Karpas-422 (cell line): ENCODE results near the gene SETDB1. TPM values are rescaled to one million over a fixed set of nuclear protein-coding genes. Genes with fewer than 3 reads are reported as not detected.
A peak's percentile ranks its signal among the peaks of the same experiment; 100 is the strongest.

Experiments
- DNase-seq: peaks from one replicate; pipeline ENCODE4 v3.0.0-alpha.2; 2015
- H2AFZ ChIP-seq: fragments of 200-600 bp; sonication (generic); 2 replicates; pipeline ENCODE4 v1.6.1; 2014; ENCODE audit warnings: antibody characterized with exemption, low read length, mixed read lengths
- H3K27ac ChIP-seq: fragments of 200-600 bp; sonication (generic); 2 replicates; pipeline ENCODE4 v1.5.1; 2014; ENCODE audit warnings: mild to moderate bottlenecking, low read length, moderate library complexity
- H3K27me3 ChIP-seq: fragments of 200-600 bp; sonication (generic); 2 replicates; pipeline ENCODE4 v1.6.1; 2014; ENCODE audit warnings: low read length, mixed read lengths
- H3K36me3 ChIP-seq: fragments of 200-600 bp; sonication (generic); 2 replicates; pipeline ENCODE4 v1.6.1; 2014; ENCODE audit warnings: low read length, mixed read lengths; ENCODE audit not compliant: insufficient read depth
- H3K4me1 ChIP-seq: fragments of 200-600 bp; sonication (generic); 2 replicates; pipeline ENCODE4 v1.6.1; 2014; ENCODE audit warnings: mild to moderate bottlenecking, low read length, mixed read lengths
- H3K4me2 ChIP-seq: fragments of 200-600 bp; sonication (generic); 2 replicates; pipeline ENCODE4 v1.6.1; 2014; ENCODE audit warnings: low read length, low read depth, mild to moderate bottlenecking; ENCODE audit not compliant: poor library complexity, severe bottlenecking
- H3K4me3 ChIP-seq: fragments of 200-600 bp; sonication (generic); 2 replicates; pipeline ENCODE4 v1.5.1; 2014; ENCODE audit warnings: mild to moderate bottlenecking, antibody characterized with exemption, low read length, mixed read lengths
- H3K79me2 ChIP-seq: fragments of 200-600 bp; sonication (generic); 2 replicates; pipeline ENCODE4 v1.6.1; 2014; ENCODE audit warnings: mild to moderate bottlenecking, low read length, mixed read lengths
- H3K9ac ChIP-seq: fragments of 200-600 bp; sonication (generic); 2 replicates; pipeline ENCODE4 v1.6.0; 2014; ENCODE audit warnings: low read length
- H3K9me2 ChIP-seq: fragments of 200-600 bp; sonication (generic), shearing (Covaris generic); replicated peaks from 2 replicates; pipeline ENCODE4 v1.6.0; 2014; ENCODE audit warnings: mild to moderate bottlenecking, low read length, moderate library complexity; ENCODE audit not compliant: insufficient read depth
- H3K9me3 ChIP-seq: fragments of 300-700, 200-600 bp; sonication (generic); 2 replicates; pipeline ENCODE4 v1.6.1; 2014; ENCODE audit warnings: low read length, mixed read lengths
- H4K20me1 ChIP-seq: fragments of 200-600 bp; sonication (generic); 2 replicates; pipeline ENCODE4 v1.6.1; 2014; ENCODE audit warnings: mild to moderate bottlenecking, antibody characterized with exemption, low read length, low read depth; ENCODE audit not compliant: insufficient read depth
- total RNA-seq: library from RNA; depleted of rRNA; stranded (reverse); fragments of >200 nt; shearing (Covaris generic); gene quantifications from 2 replicates; pipeline ENCODE4 v1.2.3, GENCODE V29; 2014; ENCODE audit warnings: low replicate concordance

The SETDB1 gene
- total RNA-seq, 1 experiment from 2014 or later = 60.1 TPM

GRCh38 chr1:150997949-150998348 is 71.8 kb downstream of the SETDB1 start:
- no peaks in the 10 kb centered on the region for H3K9me3 ChIP-seq
- no peak overlapping the region for H3K4me3 ChIP-seq
- H3K4me2 ChIP-seq = no peak overlapping the region
- no peak overlapping the region for H3K27ac ChIP-seq
- no peak overlapping the region for H2AFZ ChIP-seq
- H4K20me1 ChIP-seq = no peaks in the 10 kb centered on the region
- H3K27me3 ChIP-seq = no peaks in the 10 kb centered on the region
- H3K9me2 ChIP-seq = no peaks in the 10 kb centered on the region
- DNase-seq = no peak
- peaks cover under 1% of the 10 kb centered on the region for H3K4me1 ChIP-seq
- H3K36me3 ChIP-seq = no peaks in the 10 kb centered on the region
- H3K79me2 ChIP-seq = no peaks in the 10 kb centered on the region
- H3K9ac ChIP-seq = no peak overlapping the region

GRCh38 chr1:150999051-150999674 is 73.0 kb downstream of the SETDB1 start:
- H4K20me1 ChIP-seq = no peaks in the 10 kb centered on the region
- H3K79me2 ChIP-seq = 0 out of 2 replicates have a peak, but pooled peaks cover 1% of the 10 kb centered on the region
- H3K4me1 ChIP-seq = peaks cover 13% of the 10 kb centered on the region
- DNase-seq = no peak
- H3K9me3 ChIP-seq = no peaks in the 10 kb centered on the region
- H3K9ac ChIP-seq = no peak overlapping the region
- H3K27me3 ChIP-seq = no peaks in the 10 kb centered on the region
- H3K9me2 ChIP-seq = no peaks in the 10 kb centered on the region
- H3K4me3 ChIP-seq = no peak overlapping the region
- H3K4me2 ChIP-seq = no peak overlapping the region
- no peak overlapping the region for H3K27ac ChIP-seq
- no peaks in the 10 kb centered on the region for H3K36me3 ChIP-seq
- H2AFZ ChIP-seq = no peak overlapping the region

GRCh38 chr1:150999926-151000325 is 73.8 kb downstream of the SETDB1 start:
- Histone ChIP-seq H3K79me2 (0 out of 2 replicates have a peak, but pooled peaks cover 4% of the 10 kb centered on the region), H3K36me3 (no peaks in the 10 kb centered on the region), H3K4me2 (no peak overlapping the region), H3K9me2 (no peaks in the 10 kb centered on the region), H3K27ac (no peak overlapping the region), H3K4me1 (peaks cover 18% of the 10 kb centered on the region), H3K9me3 (no peaks in the 10 kb centered on the region), H3K9ac (no peak overlapping the region), H4K20me1 (no peaks in the 10 kb centered on the region), H3K27me3 (no peaks in the 10 kb centered on the region), H3K4me3 (no peak overlapping the region), H2AFZ (no peak overlapping the region)
- DNase-seq = no peak

GRCh38 chr1:151000408-151000807 is 74.2 kb downstream of the SETDB1 start:
- no peaks in the 10 kb centered on the region for H3K9me3 ChIP-seq
- H3K36me3 ChIP-seq = no peaks in the 10 kb centered on the region
- H3K27ac ChIP-seq = no peak overlapping the region
- H2AFZ ChIP-seq = no peak overlapping the region
- H3K27me3 ChIP-seq = no peaks in the 10 kb centered on the region
- no peak for DNase-seq
- no peak overlapping the region for H3K4me3 ChIP-seq
- H3K4me1 ChIP-seq = peaks cover 22% of the 10 kb centered on the region
- H3K4me2 ChIP-seq = no peak overlapping the region
- H3K79me2 ChIP-seq = peaks cover 6% of the 10 kb centered on the region
- no peaks in the 10 kb centered on the region for H4K20me1 ChIP-seq
- no peak overlapping the region for H3K9ac ChIP-seq
- no peaks in the 10 kb centered on the region for H3K9me2 ChIP-seq

GRCh38 chr1:151001602-151002001 is 75.4 kb downstream of the SETDB1 start:
- Histone ChIP-seq H3K36me3 (no peaks in the 10 kb centered on the region), H3K9me2 (no peaks in the 10 kb centered on the region), H3K79me2 (peaks cover 9% of the 10 kb centered on the region), H3K4me1 (peaks cover 32% of the 10 kb centered on the region), H3K4me3 (no peak overlapping the region), H3K4me2 (no peak overlapping the region), H2AFZ (no peak overlapping the region), H3K27ac (no peak overlapping the region), H3K27me3 (no peaks in the 10 kb centered on the region), H3K9ac (no peak overlapping the region), H3K9me3 (no peaks in the 10 kb centered on the region), H4K20me1 (no peaks in the 10 kb centered on the region)
- DNase-seq = no peak

GRCh38 chr1:151002051-151002450 is 75.9 kb downstream of the SETDB1 start:
- Histone ChIP-seq H3K79me2 (peaks cover 9% of the 10 kb centered on the region), H3K36me3 (no peaks in the 10 kb centered on the region), H2AFZ (no peak overlapping the region), H4K20me1 (no peaks in the 10 kb centered on the region), H3K4me3 (no peak overlapping the region), H3K9ac (no peak overlapping the region), H3K27ac (no peak overlapping the region), H3K9me2 (no peaks in the 10 kb centered on the region), H3K9me3 (no peaks in the 10 kb centered on the region), H3K27me3 (no peaks in the 10 kb centered on the region), H3K4me2 (no peak overlapping the region), H3K4me1 (peaks cover 36% of the 10 kb centered on the region)
- no peak for DNase-seq

GRCh38 chr1:151002611-151003010 is 76.4 kb downstream of the SETDB1 start:
- H3K36me3 ChIP-seq = no peaks in the 10 kb centered on the region
- no peak for DNase-seq
- H4K20me1 ChIP-seq = no peaks in the 10 kb centered on the region
- no peak overlapping the region for H3K9ac ChIP-seq
- H3K79me2 ChIP-seq = peaks cover 9% of the 10 kb centered on the region
- no peaks in the 10 kb centered on the region for H3K9me2 ChIP-seq
- peaks cover 39% of the 10 kb centered on the region for H3K4me1 ChIP-seq
- H3K4me2 ChIP-seq = no peak overlapping the region
- H3K27ac ChIP-seq = no peak overlapping the region
- H3K9me3 ChIP-seq = no peaks in the 10 kb centered on the region
- H3K27me3 ChIP-seq = no peaks in the 10 kb centered on the region
- H3K4me3 ChIP-seq = no peak overlapping the region
- H2AFZ ChIP-seq = no peak overlapping the region

GRCh38 chr1:151003180-151003579 is 77.0 kb downstream of the SETDB1 start:
- Histone ChIP-seq H3K36me3 (no peaks in the 10 kb centered on the region), H3K79me2 (peaks cover 9% of the 10 kb centered on the region), H3K9me2 (no peaks in the 10 kb centered on the region), H3K4me2 (peak overlapping the region; percentile 46), H3K4me3 (no peak overlapping the region), H3K9ac (peak overlapping the region; percentile 3; the same call in 1 of the 2 replicates), H3K9me3 (no peaks in the 10 kb centered on the region), H3K27ac (no peak overlapping the region), H2AFZ (no peak overlapping the region), H3K27me3 (no peaks in the 10 kb centered on the region), H3K4me1 (peaks cover 44% of the 10 kb centered on the region), H4K20me1 (no peaks in the 10 kb centered on the region)
- no peak for DNase-seq
